Smooth muscle cell (in vitro differentiated cells): ENCODE measurements around the gene DDX10. TPM values are rescaled to one million over a fixed set of nuclear protein-coding genes. Genes with fewer than 3 reads are reported as not detected.
A peak's percentile ranks its signal among the peaks of the same experiment; 100 is the strongest.

ENCODE experiments used
- DNase-seq: peaks from one replicate; lab custom pipeline; 2025; ENCODE audit not compliant: unreplicated experiment; lab: John Stamatoyannopoulos, UW
- H2AFZ ChIP-seq: fragments of 200-600 bp; sonication (generic); 2 replicates; pipeline ENCODE4 v1.6.0; 2016; ENCODE audit warnings: antibody characterized with exemption, low read depth, mild to moderate bottlenecking
- H3F3A ChIP-seq: fragments of 200-600 bp; sonication (generic); 2 replicates; pipeline ENCODE4 v1.6.0; 2017; ENCODE audit warnings: antibody characterized with exemption, low read depth
- H3K27ac ChIP-seq: fragments of 200-600 bp; sonication (generic); 2 replicates; pipeline ENCODE4 v1.5.1; 2016; ENCODE audit warnings: low read depth, mild to moderate bottlenecking
- H3K27me3 ChIP-seq: fragments of 200-600 bp; sonication (generic); 2 replicates; pipeline ENCODE4 v1.6.1; 2016; ENCODE audit warnings: low read depth, mild to moderate bottlenecking
- H3K36me3 ChIP-seq: fragments of 200-600 bp; sonication (generic); 2 replicates; pipeline ENCODE4 v1.5.1; 2016; ENCODE audit warnings: low read depth
- H3K4me1 ChIP-seq: fragments of 200-600 bp; sonication (generic); 2 replicates; pipeline ENCODE4 v1.5.1; 2016; ENCODE audit warnings: low read depth
- H3K4me2 ChIP-seq: fragments of 200-600 bp; sonication (generic); 2 replicates; pipeline ENCODE4 v1.6.0; 2016; ENCODE audit warnings: mild to moderate bottlenecking
- H3K4me3 ChIP-seq: fragments of 200-600 bp; sonication (generic); 2 replicates; pipeline ENCODE4 v1.5.1; 2016; ENCODE audit warnings: mild to moderate bottlenecking
- H3K79me2 ChIP-seq: fragments of 200-600 bp; sonication (generic); 2 replicates; pipeline ENCODE4 v1.6.0; 2016; ENCODE audit warnings: low read depth, mild to moderate bottlenecking
- H3K9ac ChIP-seq: fragments of 200-600 bp; sonication (generic); 2 replicates; pipeline ENCODE4 v1.6.0; 2016; ENCODE audit warnings: low read depth
- H3K9me3 ChIP-seq: fragments of 200-600 bp; sonication (generic); replicated peaks from 2 replicates; pipeline ENCODE4 v1.5.1; 2016; ENCODE audit warnings: low read depth
- H4K20me1 ChIP-seq: fragments of 200-600 bp; sonication (generic); 2 replicates; pipeline ENCODE4 v1.6.0; 2016; ENCODE audit warnings: low read depth
- WGBS: methylation state at CpG from one replicate; pipeline ENCODE4 v1.1.7; 2016; ENCODE audit warnings: low lambda C conversion rate; 5-methylcytosine and 5-hydroxymethylcytosine counted together
- polyA plus RNA-seq: library from polyadenylated mRNA; unstranded; fragments of >200 nt; fragmentation: Nextera tagmentation; extraction: Ambion mirVana; gene quantifications from 2 replicates; pipeline ENCODE4 v1.2.1, GENCODE V29; 2016
- total RNA-seq: library from RNA; depleted of rRNA; stranded (reverse); fragments of >200 nt; gene quantifications from 2 replicates; pipeline ENCODE4 v1.2.3, GENCODE V29; 2014
- TF ChIP-seq, protein P1 (sequence below): fragments of 200-600 bp; sonication (generic); IDR thresholded peaks from 2 replicates; pipeline ENCODE4 v1.5.1; 2017; ENCODE audit warnings: borderline replicate concordance, mild to moderate bottlenecking, antibody characterized with exemption; ENCODE audit not compliant: insufficient read depth, poor library complexity, severe bottlenecking

Gene DDX10
- total and polyA plus RNA-seq, 2 experiments from 2014 or later = 7.3 to 15.7 TPM

- peak; percentile 24 for DNase-seq
- Histone ChIP-seq H4K20me1 (no peaks in the 10 kb centered on the region), H3K27me3 (no peaks in the 10 kb centered on the region), H3K79me2 (no peaks in the 10 kb centered on the region), H3K9me3 (no peaks in the 10 kb centered on the region), H3K4me1 (no peaks in the 10 kb centered on the region), H3K4me2 (peak overlapping the region; percentile 15), H2AFZ (peak overlapping the region; percentile 71), H3K27ac (peak overlapping the region; percentile 88), H3K4me3 (no peak overlapping the region), H3K9ac (peak overlapping the region; percentile 23), H3F3A (no peaks in the 10 kb centered on the region), H3K36me3 (no peaks in the 10 kb centered on the region)
- TF ChIP-seq, protein P1, sequence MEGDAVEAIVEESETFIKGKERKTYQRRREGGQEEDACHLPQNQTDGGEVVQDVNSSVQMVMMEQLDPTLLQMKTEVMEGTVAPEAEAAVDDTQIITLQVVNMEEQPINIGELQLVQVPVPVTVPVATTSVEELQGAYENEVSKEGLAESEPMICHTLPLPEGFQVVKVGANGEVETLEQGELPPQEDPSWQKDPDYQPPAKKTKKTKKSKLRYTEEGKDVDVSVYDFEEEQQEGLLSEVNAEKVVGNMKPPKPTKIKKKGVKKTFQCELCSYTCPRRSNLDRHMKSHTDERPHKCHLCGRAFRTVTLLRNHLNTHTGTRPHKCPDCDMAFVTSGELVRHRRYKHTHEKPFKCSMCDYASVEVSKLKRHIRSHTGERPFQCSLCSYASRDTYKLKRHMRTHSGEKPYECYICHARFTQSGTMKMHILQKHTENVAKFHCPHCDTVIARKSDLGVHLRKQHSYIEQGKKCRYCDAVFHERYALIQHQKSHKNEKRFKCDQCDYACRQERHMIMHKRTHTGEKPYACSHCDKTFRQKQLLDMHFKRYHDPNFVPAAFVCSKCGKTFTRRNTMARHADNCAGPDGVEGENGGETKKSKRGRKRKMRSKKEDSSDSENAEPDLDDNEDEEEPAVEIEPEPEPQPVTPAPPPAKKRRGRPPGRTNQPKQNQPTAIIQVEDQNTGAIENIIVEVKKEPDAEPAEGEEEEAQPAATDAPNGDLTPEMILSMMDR = no peak
- WGBS = 14% methylated on average over 7 of the region's 7 CpGs
Observed at GRCh38 chr11:108967571-108967970, 302.7 kb downstream of the DDX10 start.

DNA sequence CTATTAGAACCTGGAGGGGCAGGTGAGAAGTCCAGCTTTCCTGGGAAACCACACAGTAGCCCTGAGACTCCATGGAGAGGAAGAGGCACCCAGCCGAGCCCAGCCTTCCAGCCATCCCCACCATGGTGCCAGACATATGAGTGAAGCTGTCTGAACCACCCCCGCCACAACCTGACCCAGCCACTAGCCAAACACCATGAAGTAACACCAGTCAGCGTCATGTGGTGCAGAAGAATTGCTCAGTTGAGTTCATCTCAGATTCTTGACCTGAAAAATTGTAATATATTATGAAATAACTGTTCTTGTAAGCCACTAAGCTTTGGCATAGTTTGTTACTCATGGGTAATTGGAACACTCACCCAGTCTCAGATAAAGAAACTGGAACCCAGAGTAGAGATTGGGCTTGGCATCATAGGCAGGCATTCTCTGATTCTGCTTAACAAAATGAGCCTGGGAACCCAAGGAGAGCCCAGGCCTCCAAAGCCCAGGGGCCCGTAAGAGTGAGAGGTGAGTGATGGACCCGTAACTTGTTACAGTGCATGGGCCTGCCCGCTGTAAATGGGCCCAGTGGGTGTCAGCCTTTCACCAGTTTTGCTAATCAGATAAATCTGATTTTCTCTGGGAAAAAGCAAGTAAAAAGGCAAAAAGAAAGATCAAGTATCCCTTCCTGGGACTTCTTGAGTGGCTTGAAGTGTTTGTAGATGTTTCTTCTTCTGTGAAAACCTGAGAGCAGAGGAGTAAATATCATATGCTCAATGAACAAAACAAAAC is 305.5 kb downstream of the DDX10 start:
- DNase-seq = no peak
- Histone ChIP-seq H3K9ac (no peak overlapping the region), H4K20me1 (no peaks in the 10 kb centered on the region), H3K27ac (no peak overlapping the region), H3K9me3 (no peaks in the 10 kb centered on the region), H3K79me2 (no peaks in the 10 kb centered on the region), H3K4me2 (no peak overlapping the region), H3F3A (no peaks in the 10 kb centered on the region), H3K4me1 (no peaks in the 10 kb centered on the region), H3K4me3 (no peak overlapping the region), H3K36me3 (no peaks in the 10 kb centered on the region), H2AFZ (no peak overlapping the region), H3K27me3 (no peaks in the 10 kb centered on the region)
- 93% methylated on average over 6 of the region's 6 CpGs for WGBS
- TF ChIP-seq, protein P1 = no peak

GRCh38 chr11:108973402-108974162 is 308.7 kb downstream of the DDX10 start:
- no peaks in the 10 kb centered on the region for H3K79me2 ChIP-seq
- H4K20me1 ChIP-seq = no peaks in the 10 kb centered on the region
- H3K36me3 ChIP-seq = no peaks in the 10 kb centered on the region
- no peaks in the 10 kb centered on the region for H3F3A ChIP-seq
- WGBS = 72% methylated on average over 12 of the region's 12 CpGs
- H3K27ac ChIP-seq = peak overlapping the region; percentile 13
- H3K9me3 ChIP-seq = no peaks in the 10 kb centered on the region
- H3K27me3 ChIP-seq = no peaks in the 10 kb centered on the region
- H3K9ac ChIP-seq = no peak overlapping the region
- DNase-seq = no peak
- H3K4me1 ChIP-seq = no peaks in the 10 kb centered on the region
- H3K4me2 ChIP-seq = peak overlapping the region; percentile 38
- no peak overlapping the region for H2AFZ ChIP-seq
- H3K4me3 ChIP-seq = no peak overlapping the region
- TF ChIP-seq, protein P1 = no peak
